ENCODE measurements around the gene APMAP.

Gene APMAP

GRCh38 chr20:24987244-24987643 is 5.3 kb downstream of the APMAP start:
- DNase-seq, result no peak

- DNase-seq, result peak in 1 of 14 donors; percentile 32
Measured at GRCh38 chr20:24986436-24987015, 6.0 kb downstream of the APMAP start.

- no peak for DNase-seq
Measured at GRCh38 chr20:24985802-24986201, 6.7 kb downstream of the APMAP start.

- DNase-seq, result no peak
Measured at GRCh38 chr20:24984961-24985640, 7.5 kb downstream of the APMAP start.

- DNase-seq, result no peak
Measured at GRCh38 chr20:24983896-24984295, 8.7 kb downstream of the APMAP start.

GRCh38 chr20:24981790-24982189 is 10.8 kb downstream of the APMAP start:
- peak in 4 of 14 donors; percentile 40 to 58 (median 50) for DNase-seq

GRCh38 chr20:24981282-24981681 is 11.3 kb downstream of the APMAP start:
- DNase-seq, result no peak

- DNase-seq, result no peak
Measured at GRCh38 chr20:24980291-24981053, 12.1 kb downstream of the APMAP start.

GRCh38 chr20:24979036-24979960 is 13.3 kb downstream of the APMAP start:
- no peak for DNase-seq

GRCh38 chr20:24978513-24978912 is 14.0 kb downstream of the APMAP start:
- DNase-seq, result peak in 6 of 14 donors; percentile 19 to 54 (median 48)

GRCh38 chr20:24977797-24978196 is 14.8 kb downstream of the APMAP start:
- peak in 1 of 14 donors; percentile 32 for DNase-seq

GRCh38 chr20:24977336-24977735 is 15.2 kb downstream of the APMAP start:
- no peak for DNase-seq

- no peak for DNase-seq
Measured at GRCh38 chr20:24972341-24972740, 20.2 kb downstream of the APMAP start.

GRCh38 chr20:24971376-24972101 is 21.0 kb downstream of the APMAP start:
- no peak for DNase-seq

- no peak for DNase-seq
Measured at GRCh38 chr20:24970754-24971153, 21.8 kb downstream of the APMAP start.

GRCh38 chr20:24970030-24970553 is 22.5 kb downstream of the APMAP start:
- no peak for DNase-seq

GRCh38 chr20:24969186-24970029 is 23.1 kb downstream of the APMAP start:
- DNase-seq, result no peak

GRCh38 chr20:24968278-24968800 is 24.2 kb downstream of the APMAP start:
- peak in 1 of 14 donors; percentile 27 for DNase-seq

GRCh38 chr20:24966317-24967012 is 26.1 kb downstream of the APMAP start:
- DNase-seq, result peak in 1 of 14 donors; percentile 43
